IPS-11a (cell line): Measurements from ENCODE around the gene PHF11.

Source experiments
- H3K4me3 ChIP-seq: one replicate; pipeline ENCODE4 v1.5.1; 2013; ENCODE audit warnings: low read depth, low read length, control low read depth

Gene PHF11

DNA sequence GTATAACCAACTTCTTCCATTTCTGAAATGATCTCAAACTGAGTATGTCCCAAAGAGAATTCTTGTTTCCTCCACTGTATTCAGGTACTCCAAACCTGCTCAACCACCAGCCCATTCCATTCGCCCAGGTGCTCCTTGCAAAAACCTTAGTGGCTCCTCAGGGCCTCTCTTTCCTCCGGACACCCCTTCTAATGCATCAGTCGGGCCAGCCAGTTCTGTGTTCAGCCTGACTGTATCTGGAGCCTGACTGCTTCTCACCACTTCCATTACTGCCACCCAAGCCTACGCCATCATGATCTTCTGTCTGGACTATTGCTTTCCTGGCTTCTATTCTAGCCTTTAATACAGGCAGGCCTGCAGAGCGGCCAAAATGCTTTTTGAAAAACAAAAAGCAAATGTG is 1.5 kb downstream of the PHF11 start:
- no peak overlapping the region for H3K4me3 ChIP-seq

GRCh38 chr13:49498206-49498605 is 2.5 kb downstream of the PHF11 start:
- H3K4me3 ChIP-seq: no peak overlapping the region

DNA sequence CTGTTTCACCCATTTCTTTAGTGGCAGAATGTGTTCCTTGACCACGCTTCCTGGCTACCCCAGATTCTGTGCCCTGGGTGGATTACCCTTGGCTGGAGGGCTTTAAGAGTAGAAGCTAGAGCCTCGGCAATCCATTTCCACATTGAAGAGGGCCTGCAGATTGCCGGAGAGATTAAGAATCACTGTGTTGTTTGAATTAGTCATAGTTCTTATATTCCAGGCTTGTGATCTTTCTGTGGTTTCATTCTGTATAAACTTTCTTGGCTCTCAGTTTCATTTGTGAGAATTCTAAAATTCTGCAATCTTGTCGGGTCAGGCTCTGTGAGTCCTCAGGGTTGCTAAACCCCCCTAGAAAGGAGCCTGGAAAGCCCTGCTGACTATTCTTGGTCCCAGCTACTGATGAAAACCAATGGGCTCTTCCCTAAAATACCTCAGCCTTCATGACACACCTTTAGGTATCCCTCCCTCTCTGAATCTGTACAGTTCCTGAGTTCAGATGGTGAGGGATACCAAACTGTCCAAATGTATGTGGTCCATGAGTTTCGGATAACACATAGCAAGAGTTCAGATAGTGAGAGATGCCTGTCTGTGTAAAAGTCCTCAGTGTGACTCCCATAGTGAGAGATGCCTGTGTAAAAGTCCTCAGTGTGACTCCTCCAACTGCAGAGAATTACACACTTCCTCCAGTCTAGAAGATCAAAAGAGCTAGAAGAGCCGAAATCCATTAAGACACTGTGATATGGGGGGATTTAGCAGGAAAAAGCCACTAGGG is 4.3 kb downstream of the PHF11 start:
- H3K4me3 ChIP-seq: no peak overlapping the region

DNA sequence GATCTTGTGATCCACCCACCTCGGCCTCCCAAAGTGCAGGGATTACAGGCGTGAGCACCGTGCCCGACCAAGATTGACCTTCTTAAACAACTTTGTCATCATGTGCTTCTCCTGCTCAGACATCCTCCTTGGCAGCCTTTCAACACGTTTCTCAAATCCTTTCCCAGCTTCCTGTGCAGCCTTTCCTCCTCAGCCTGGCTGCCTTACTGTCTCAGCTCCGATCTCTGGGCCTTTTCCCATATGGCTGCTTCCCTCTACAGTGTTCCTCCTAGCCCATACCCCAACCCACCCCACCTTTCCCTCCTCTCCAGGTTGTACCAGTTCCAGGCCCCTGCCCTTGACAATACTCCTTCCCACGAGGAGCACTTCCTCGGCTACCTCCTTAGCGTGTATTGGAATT is 7.2 kb downstream of the PHF11 start:
- no peak overlapping the region for H3K4me3 ChIP-seq

- no peak overlapping the region for H3K4me3 ChIP-seq
These were observed 8.2 kb downstream of the PHF11 start for GRCh38 chr13:49503951-49504350.

GRCh38 chr13:49512578-49512977 is 16.8 kb downstream of the PHF11 start:
- no peak overlapping the region for H3K4me3 ChIP-seq

- no peak overlapping the region for H3K4me3 ChIP-seq
These were observed 20.7 kb downstream of the PHF11 start for GRCh38 chr13:49516467-49516866.

DNA sequence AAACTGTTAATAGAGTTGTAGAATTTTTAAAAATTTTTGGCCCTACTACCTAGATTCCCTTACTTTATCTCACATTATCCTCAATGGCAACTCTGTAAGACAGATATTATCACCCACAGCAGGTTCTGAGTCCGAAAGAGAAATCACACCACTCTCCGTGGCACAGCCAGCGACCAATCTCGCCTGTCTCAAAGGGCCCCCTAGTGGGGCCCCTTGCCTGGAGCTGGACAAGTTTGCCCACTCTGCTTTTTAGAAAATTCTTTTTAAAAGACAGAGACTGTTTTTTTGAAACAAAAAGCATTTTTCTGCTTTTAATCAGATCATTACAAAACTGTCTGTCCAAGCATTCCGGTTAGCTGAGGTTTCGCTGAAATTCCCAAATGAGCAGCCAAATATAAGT is 21.7 kb downstream of the PHF11 start:
- H3K4me3 ChIP-seq: no peak overlapping the region

DNA sequence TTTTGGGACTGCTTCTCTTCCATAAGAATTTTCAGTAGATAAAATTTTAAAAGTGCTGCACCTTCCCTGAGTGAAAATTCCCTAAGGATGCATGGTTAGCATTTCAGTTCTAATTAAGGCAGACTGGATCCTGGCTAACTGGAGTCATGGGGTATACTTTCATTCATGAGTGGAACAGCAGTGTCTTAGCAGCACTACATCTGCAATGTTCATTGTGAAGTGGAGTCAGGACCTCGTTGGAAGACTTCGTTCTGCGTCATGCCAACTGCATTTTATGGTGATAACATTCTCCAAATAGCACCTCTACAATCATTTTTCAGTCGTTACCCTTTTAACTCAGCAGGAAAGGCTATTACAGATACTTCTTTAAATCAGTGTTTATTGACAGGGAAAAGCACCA is 25.5 kb downstream of the PHF11 start:
- H3K4me3 ChIP-seq: no peak overlapping the region

DNA sequence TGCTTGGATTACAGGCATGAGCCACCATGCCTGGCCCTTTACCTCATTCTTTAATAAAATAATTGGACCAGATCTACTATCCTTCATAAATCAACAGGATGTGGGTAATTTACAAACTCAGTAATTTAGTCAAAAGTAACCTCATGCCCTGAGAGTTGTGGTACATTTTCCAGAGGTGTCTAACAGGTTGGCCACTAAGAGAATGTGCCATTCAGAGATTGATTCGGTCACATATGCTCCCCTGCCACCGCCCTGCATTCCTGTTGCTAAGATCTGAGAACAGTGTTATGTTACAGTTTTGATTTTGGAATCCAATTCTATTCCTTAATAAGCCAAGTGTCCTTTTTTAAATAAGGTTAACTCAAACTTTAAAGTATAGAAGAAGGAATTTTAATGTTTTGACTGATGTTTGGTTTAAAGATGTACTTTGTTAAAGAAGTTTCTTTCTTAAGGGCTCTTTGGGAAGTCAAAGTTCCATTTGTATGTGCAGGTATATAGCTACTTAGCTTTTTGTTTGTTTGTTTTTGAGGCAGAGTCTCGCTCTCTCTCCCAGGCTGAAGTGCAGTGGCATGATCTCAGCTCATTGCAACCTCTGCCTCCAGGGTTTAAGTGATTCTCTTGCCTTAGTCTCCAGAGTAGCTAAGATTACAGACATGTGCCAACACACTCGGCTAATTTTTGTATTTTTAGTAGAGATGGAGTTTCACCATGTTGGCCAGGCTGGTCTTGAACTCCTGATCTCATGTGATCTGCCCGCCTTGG is 29.2 kb downstream of the PHF11 start:
- H3K4me3 ChIP-seq: no peak overlapping the region

DNA sequence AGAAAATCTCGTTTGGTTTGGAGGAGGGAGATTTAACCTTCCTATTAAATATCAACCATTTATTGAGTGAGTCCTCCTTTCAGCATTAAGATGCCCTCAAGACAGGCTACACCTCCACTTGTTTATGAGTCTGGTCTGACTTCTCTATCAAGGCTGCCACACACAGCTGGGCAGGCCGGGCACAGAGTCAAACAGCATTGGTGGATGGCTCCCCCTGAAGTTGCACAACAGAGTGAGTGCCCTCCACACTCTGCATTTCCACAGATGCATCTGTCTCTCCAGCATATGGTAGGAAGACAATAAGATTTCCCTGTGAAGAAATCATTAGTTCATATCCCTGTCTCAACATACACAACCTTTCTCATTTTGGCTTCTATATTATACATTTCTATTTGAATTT is 31.4 kb downstream of the PHF11 start:
- H3K4me3 ChIP-seq: no peak overlapping the region

- no peak overlapping the region for H3K4me3 ChIP-seq
These were observed 32.4 kb downstream of the PHF11 start for GRCh38 chr13:49528161-49528560.

DNA sequence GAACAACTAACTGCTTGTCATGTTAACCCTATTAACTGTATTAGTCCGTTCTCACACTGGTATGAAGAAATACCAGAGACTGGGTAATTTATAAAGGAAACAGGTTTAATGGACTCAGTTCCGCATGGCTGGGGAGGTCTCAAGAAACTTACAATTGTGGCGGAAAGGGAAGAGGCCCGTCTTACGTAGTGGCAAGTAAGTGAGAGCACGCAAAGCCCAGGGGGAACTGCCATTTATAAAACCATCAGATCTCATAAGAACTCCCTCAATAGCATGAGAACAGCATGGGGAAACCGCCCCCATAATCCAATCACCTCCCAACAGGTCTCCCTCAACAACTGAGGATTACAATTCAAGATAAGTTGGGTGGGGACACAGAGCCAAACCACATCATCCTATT is 34.7 kb downstream of the PHF11 start:
- H3K4me3 ChIP-seq: no peak overlapping the region

GRCh38 chr13:49532593-49532992 is 36.8 kb downstream of the PHF11 start:
- H3K4me3 ChIP-seq: no peak overlapping the region

DNA sequence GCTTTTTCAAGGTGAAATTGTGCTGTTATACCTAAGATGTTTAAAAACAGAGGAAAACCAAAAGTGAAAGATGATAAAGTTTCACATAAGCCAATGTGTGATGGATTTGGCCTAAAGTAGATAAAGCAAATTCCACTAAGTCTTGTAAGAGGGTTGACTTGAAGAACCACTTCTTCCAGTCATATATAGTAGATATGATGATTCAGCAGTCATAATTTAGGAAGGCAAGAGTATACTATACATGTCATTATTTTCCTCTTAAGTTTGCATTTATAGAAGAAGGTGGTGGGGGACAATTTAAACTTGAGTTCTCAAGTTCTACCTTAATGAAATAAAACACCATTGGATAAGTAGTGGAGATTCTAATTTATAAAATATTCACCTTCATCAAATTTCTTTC is 37.3 kb downstream of the PHF11 start:
- H3K4me3 ChIP-seq: no peak overlapping the region

DNA sequence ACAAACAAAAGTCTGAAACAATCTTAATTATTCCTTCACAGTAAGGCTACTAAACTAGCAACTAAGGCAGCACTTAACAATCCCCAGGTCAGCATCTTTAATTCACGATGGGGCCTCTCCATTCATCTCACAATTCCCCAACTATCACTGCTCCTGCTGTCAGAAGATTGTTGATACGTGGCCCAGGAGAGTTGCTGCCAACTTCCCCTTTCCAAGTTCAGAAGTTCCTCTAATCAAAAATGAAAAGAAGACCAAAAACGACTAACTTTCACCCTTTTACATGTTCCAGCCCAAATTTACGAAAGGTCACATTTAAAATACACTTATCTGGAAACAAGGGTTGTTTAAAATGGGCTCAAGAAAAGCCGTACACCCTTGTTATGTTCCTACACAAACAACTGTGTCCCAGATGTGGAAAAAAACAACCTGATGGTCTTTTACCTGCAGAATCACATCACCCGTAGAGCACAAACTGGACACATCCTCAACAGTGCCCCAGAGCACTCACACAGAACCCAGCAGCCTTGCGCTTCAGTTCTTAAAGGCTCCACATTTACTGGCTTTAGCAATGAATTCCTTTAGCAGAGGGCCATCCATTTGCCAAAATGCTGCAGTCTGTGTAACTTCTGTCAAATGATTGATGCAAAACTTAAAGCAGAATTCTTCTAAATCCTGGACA is 38.0 kb downstream of the PHF11 start:
- no peak overlapping the region for H3K4me3 ChIP-seq

- no peak overlapping the region for H3K4me3 ChIP-seq
These were observed 40.6 kb downstream of the PHF11 start for GRCh38 chr13:49536144-49536873.

DNA sequence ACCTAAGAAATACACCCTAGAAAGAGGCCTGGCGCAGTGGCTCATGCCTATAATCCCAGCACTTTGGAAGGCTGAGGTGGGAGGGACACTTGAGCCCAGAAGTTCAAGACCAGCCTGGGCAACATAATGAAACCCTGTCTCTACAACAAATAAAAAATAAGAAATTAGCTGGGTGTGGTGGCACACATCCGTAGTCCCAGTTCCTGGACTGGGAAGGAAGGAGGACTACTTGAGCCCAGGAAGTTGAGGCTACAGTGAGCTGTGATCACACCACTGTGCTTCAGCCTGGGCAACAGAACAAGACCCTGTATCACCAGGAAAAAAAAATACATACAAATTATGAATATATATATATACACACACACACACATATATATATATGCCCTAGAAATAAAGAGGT is 42.7 kb downstream of the PHF11 start:
- no peak overlapping the region for H3K4me3 ChIP-seq

DNA sequence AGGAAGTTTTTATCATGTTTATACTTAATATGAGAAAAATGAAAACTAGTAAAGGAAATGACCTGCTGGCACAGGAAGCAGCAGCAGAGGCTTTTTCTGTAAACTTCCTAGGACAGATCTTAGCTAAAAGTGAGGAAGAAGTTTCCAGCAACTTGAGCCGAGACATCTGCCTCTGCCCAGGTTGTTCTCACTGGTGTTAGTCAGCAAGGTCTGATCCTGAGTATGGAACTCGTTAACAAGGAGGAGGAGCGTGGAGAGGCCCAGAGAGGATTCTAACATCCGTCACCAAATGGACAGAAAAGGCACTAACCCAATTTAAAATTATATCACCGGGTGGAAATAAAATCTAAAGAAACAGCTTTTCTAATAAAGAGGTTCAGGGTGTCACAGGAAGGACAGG is 43.6 kb downstream of the PHF11 start:
- no peak overlapping the region for H3K4me3 ChIP-seq

GRCh38 chr13:49539746-49540145 is 44.0 kb downstream of the PHF11 start:
- H3K4me3 ChIP-seq: no peak overlapping the region

DNA sequence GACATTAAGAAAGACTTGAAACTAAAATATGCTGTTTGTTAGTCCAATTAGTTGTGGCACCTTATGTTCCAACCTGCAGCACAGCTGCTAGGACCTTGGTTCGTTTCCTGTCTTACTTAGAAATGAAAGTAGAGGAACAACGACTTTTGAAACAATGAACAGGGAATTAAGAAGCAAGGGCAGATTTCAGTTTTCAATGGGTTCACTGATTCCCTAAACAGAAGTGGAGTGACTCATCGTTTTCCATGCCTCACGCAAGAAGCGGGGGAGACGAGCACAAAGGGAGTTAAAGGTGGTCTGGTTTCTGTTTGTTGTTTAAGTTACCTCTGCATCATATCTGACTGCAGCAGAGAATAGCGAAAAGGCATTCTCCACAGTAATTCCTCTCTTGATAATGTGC is 44.8 kb downstream of the PHF11 start:
- no peak overlapping the region for H3K4me3 ChIP-seq
